Right lobe of liver (tissue), 4 donors: ENCODE data around the gene C8B.

ENCODE experiments used
- CTCF ChIP-seq, 4 donors: fragments of 200-600 bp in 3 of 4; fragments of 450-650 bp in 1 of 4; IDR thresholded peaks; one replicate each; pipeline versions ENCODE4 v1.5.1 to v1.8.0; 2016 to 2022; ENCODE audit warnings: antibody characterized with exemption in 4 of 4, mild to moderate bottlenecking in 2 of 4
- POLR2A ChIP-seq: fragments of 450-650 bp; IDR thresholded peaks from one replicate; pipeline ENCODE4 v1.6.1; 2017; ENCODE audit warnings: antibody characterized with exemption, mild to moderate bottlenecking
- donor health status: DM: no; HTN: no; CAD: no.
- donor health status: DM: no; HTN: no; CAD: no.
- donor health status: DM: no; HTN: yes; CAD: no.

- TF ChIP-seq CTCF (IDR thresholded peaks at IDR 0.05) (no peak), POLR2A (no peak)
Measured at GRCh38 chr1:56905667-56906066, 60.1 kb downstream of the C8B start.
